Epithelial cell of prostate (primary cell): Measurements from ENCODE around the gene IL17RB.

Source experiments
- DNase-seq: peaks from one replicate; pipeline ENCODE4 v3.0.0-alpha.2; 2011; ENCODE audit warnings: low read depth, low spot score
- H3K27ac ChIP-seq: fragments of 450-650 bp; 2 replicates; pipeline ENCODE4 v1.5.1; 2017; ENCODE audit warnings: mild to moderate bottlenecking

Gene IL17RB

GRCh38 chr3:53846134-53846850 lies at the start of gene IL17RB, which contains the start of gene CHDH:
Gene IL17RB (plus strand): TSS chr3:53846568. CDS start chr3:53846589, 21 bp downstream.
Gene CHDH (minus strand): TSS chr3:53846419. CDS start chr3:53824008, 22,411 bp downstream.
- DNase-seq: no peak
- H3K27ac ChIP-seq: no peak within 1 kb of the TSS

GRCh38 chr3:53798144-53798543 lies 48.2 kb upstream of the IL17RB start:
- H3K27ac ChIP-seq: no peak overlapping the region
- DNase-seq: no peak

GRCh38 chr3:53799338-53799865 lies 47.0 kb upstream of the IL17RB start:
- no peak overlapping the region for H3K27ac ChIP-seq
- DNase-seq: no peak

- peak overlapping the region; percentile 32 for H3K27ac ChIP-seq
- no peak for DNase-seq
Measured at GRCh38 chr3:53800041-53800906, 46.1 kb upstream of the IL17RB start.

- no peak overlapping the region for H3K27ac ChIP-seq
- DNase-seq: no peak
Measured at GRCh38 chr3:53801319-53801718, 45.0 kb upstream of the IL17RB start.

GRCh38 chr3:53802256-53802880 lies 44.0 kb upstream of the IL17RB start:
- no peak overlapping the region for H3K27ac ChIP-seq
- no peak for DNase-seq

- no peak for DNase-seq
- no peak overlapping the region for H3K27ac ChIP-seq
Measured at GRCh38 chr3:53803124-53803815, 43.1 kb upstream of the IL17RB start.

GRCh38 chr3:53803816-53804695 lies 42.3 kb upstream of the IL17RB start:
- H3K27ac ChIP-seq: no peak overlapping the region

GRCh38 chr3:53804697-53805462 lies 41.5 kb upstream of the IL17RB start:
- no peak for DNase-seq
- no peak overlapping the region for H3K27ac ChIP-seq

More at GRCh38 chr3:53803816-53804695, 42.3 kb upstream of the IL17RB start:
- DNase-seq: no peak

- DNase-seq: no peak
- H3K27ac ChIP-seq: no peak overlapping the region
Measured at GRCh38 chr3:53805463-53806159, 40.8 kb upstream of the IL17RB start.

- no peak overlapping the region for H3K27ac ChIP-seq
- no peak for DNase-seq
Measured at GRCh38 chr3:53806182-53807116, 39.9 kb upstream of the IL17RB start.

- DNase-seq: no peak
- no peak overlapping the region for H3K27ac ChIP-seq
Measured at GRCh38 chr3:53807117-53807810, 39.1 kb upstream of the IL17RB start.

- no peak overlapping the region for H3K27ac ChIP-seq
- no peak for DNase-seq
Measured at GRCh38 chr3:53808496-53808895, 37.9 kb upstream of the IL17RB start.

GRCh38 chr3:53809267-53809666 lies 37.1 kb upstream of the IL17RB start:
- no peak for DNase-seq
- no peak overlapping the region for H3K27ac ChIP-seq

- DNase-seq: no peak
- no peak overlapping the region for H3K27ac ChIP-seq
Measured at GRCh38 chr3:53809764-53810400, 36.5 kb upstream of the IL17RB start.
